Right lobe of liver (tissue), 4 donors: ENCODE measurements around the gene WNK2.

Experiments
- POLR2A ChIP-seq: fragments of 450-650 bp; IDR thresholded peaks from one replicate; pipeline ENCODE4 v1.6.1; 2017; ENCODE audit warnings: antibody characterized with exemption, mild to moderate bottlenecking
- TF ChIP-seq, protein P1 (sequence below), 4 donors: fragments of 200-600 bp in 3 of 4; fragments of 450-650 bp in 1 of 4; IDR thresholded peaks; one replicate each; pipeline versions ENCODE4 v1.5.1 to v1.8.0; 2016 to 2022; ENCODE audit warnings: antibody characterized with exemption in 4 of 4, mild to moderate bottlenecking in 2 of 4
- donor health status: DM: no; HTN: no; CAD: no.
- donor health status: DM: no; HTN: no; CAD: no.
- donor health status: DM: no; HTN: yes; CAD: no.

DNA sequence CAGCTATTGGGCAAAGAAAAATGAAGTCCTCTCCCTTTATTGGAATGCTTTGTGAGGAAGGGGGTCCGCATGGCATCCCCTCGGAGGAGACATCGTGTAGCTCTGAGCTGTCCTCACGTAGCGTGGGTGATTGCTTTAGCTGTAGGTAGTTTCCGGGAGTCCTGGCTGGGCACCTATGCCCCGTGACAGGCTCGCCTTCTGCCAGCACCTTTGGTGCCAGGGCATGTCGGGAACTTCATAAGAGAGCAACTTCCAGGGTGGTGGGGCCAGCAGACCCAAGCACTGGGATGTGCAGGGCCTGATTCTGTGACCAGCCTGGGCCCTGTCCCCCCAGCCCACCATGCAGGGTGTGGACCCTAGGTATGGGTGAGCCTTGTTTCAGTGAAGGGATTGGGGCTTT lies 64.0 kb downstream of the WNK2 start:
- TF ChIP-seq POLR2A = no peak
- TF ChIP-seq, protein P1, sequence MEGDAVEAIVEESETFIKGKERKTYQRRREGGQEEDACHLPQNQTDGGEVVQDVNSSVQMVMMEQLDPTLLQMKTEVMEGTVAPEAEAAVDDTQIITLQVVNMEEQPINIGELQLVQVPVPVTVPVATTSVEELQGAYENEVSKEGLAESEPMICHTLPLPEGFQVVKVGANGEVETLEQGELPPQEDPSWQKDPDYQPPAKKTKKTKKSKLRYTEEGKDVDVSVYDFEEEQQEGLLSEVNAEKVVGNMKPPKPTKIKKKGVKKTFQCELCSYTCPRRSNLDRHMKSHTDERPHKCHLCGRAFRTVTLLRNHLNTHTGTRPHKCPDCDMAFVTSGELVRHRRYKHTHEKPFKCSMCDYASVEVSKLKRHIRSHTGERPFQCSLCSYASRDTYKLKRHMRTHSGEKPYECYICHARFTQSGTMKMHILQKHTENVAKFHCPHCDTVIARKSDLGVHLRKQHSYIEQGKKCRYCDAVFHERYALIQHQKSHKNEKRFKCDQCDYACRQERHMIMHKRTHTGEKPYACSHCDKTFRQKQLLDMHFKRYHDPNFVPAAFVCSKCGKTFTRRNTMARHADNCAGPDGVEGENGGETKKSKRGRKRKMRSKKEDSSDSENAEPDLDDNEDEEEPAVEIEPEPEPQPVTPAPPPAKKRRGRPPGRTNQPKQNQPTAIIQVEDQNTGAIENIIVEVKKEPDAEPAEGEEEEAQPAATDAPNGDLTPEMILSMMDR (IDR thresholded peaks at IDR 0.05) = no peak
